PFSK-1 (cell line): ENCODE data around the gene CPSF3.

Experiments
- FOXP2 ChIP-seq: optimal IDR thresholded peaks from 2 replicates; pipeline ENCODE3; 2011; ENCODE audit warnings: borderline replicate concordance, control low read depth, inconsistent platforms; ENCODE audit not compliant: insufficient read depth; ENCODE audit errors: extremely low read length, extremely low read depth
- POLR2AphosphoS5 ChIP-seq: IDR thresholded peaks from 2 replicates; pipeline ENCODE4 v1.6.1; 2012; ENCODE audit warnings: low read depth, mild to moderate bottlenecking, control low read depth, low read length, moderate library complexity
- REST ChIP-seq, 2 experiments: IDR thresholded peaks; 2 replicates each; pipeline versions ENCODE4 v1.6.1 to v1.8.0; 2011 to 2012; ENCODE audit warnings: low read depth in 2 of 2, low read length in 2 of 2, control low read depth in 1 of 2, inconsistent platforms in 1 of 2, mild to moderate bottlenecking in 1 of 2, moderate library complexity in 1 of 2; ENCODE audit not compliant: insufficient read depth in 1 of 2
- SIN3A ChIP-seq: IDR thresholded peaks from 2 replicates; pipeline ENCODE4 v1.6.1; 2012; ENCODE audit warnings: mild to moderate bottlenecking, low read length, moderate library complexity, borderline replicate concordance; ENCODE audit not compliant: insufficient read depth
- TAF1 ChIP-seq: IDR thresholded peaks from 2 replicates; pipeline ENCODE4 v1.6.1; 2012; ENCODE audit warnings: low read length, control low read depth, borderline replicate concordance; ENCODE audit not compliant: insufficient read depth

Gene CPSF3

GRCh38 chr2:9385841-9386240 lies 37.6 kb upstream of the CPSF3 start:
- TF ChIP-seq TAF1 (no peak), FOXP2 (no peak), SIN3A (no peak), POLR2AphosphoS5 (no peak), REST (IDR thresholded peaks at IDR 0.05; ENCODE audit: insufficient read depth in 1 of 2, low read depth in 2 of 2, low read length in 2 of 2) (no peak)

- TF ChIP-seq SIN3A (no peak), POLR2AphosphoS5 (no peak), TAF1 (no peak), FOXP2 (no peak), REST (IDR thresholded peaks at IDR 0.05; ENCODE audit: insufficient read depth in 1 of 2, low read depth in 2 of 2, low read length in 2 of 2) (no peak)
Measured at GRCh38 chr2:9388199-9388681, 35.2 kb upstream of the CPSF3 start.

- TF ChIP-seq TAF1 (no peak), FOXP2 (no peak), REST (IDR thresholded peaks at IDR 0.05; ENCODE audit: insufficient read depth in 1 of 2, low read depth in 2 of 2, low read length in 2 of 2) (no peak), POLR2AphosphoS5 (no peak), SIN3A (no peak)
Measured at GRCh38 chr2:9388950-9389911, 34.2 kb upstream of the CPSF3 start.

- no peak for TF ChIP-seq SIN3A
- TF ChIP-seq FOXP2, result no peak
- no peak for TF ChIP-seq TAF1
- TF ChIP-seq POLR2AphosphoS5, result no peak
- no peak for TF ChIP-seq REST (IDR thresholded peaks at IDR 0.05; ENCODE audit: insufficient read depth in 1 of 2, low read depth in 2 of 2, low read length in 2 of 2)
Measured at GRCh38 chr2:9390151-9390850, 33.2 kb upstream of the CPSF3 start.
